SK-N-MC (cell line): ENCODE measurements around the gene GPR139.

Source experiments
- DNase-seq: peaks from one replicate; pipeline ENCODE4 v3.0.0-alpha.2; 2011; ENCODE audit warnings: low read depth, low spot score
- H3K27ac ChIP-seq: fragments of 200-600 bp; sonication (generic); 2 replicates; pipeline ENCODE4 v1.5.1; 2016; ENCODE audit warnings: mixed run types
- H3K36me3 ChIP-seq: fragments of 200-600 bp; sonication (generic); 2 replicates; pipeline ENCODE4 v1.6.1; 2017; ENCODE audit warnings: antibody characterized with exemption, low read length, mixed read lengths; ENCODE audit not compliant: insufficient read depth
- H3K4me3 ChIP-seq: fragments of 200-600 bp; sonication (generic); 2 replicates; pipeline ENCODE4 v1.5.1; 2016
- H3K9ac ChIP-seq: fragments of 200-600 bp; sonication (generic); 2 replicates; pipeline ENCODE4 v1.8.0; 2017; ENCODE audit warnings: mixed run types, mixed read lengths; ENCODE audit not compliant: insufficient read length
- H3K9me3 ChIP-seq: fragments of 200-600 bp; sonication (generic); 2 replicates; pipeline ENCODE4 v1.6.1; 2017; ENCODE audit warnings: low read depth, mild to moderate bottlenecking, antibody characterized with exemption, low read length, moderate library complexity, mixed read lengths
- EZH2 ChIP-seq: fragments of 200-600 bp; sonication (generic); IDR thresholded peaks from one replicate; pipeline ENCODE4 v1.6.1; 2017; ENCODE audit warnings: antibody characterized with exemption
- FOXP2 ChIP-seq: optimal IDR thresholded peaks from 2 replicates; pipeline ENCODE3; 2011; ENCODE audit warnings: mild to moderate bottlenecking, moderate library complexity; ENCODE audit not compliant: insufficient read depth; ENCODE audit errors: extremely low read length, control extremely low read depth
- POLR2AphosphoS5 ChIP-seq: IDR thresholded peaks from 2 replicates; pipeline ENCODE4 v1.6.1; 2012; ENCODE audit warnings: mild to moderate bottlenecking, low read depth, low read length, borderline replicate concordance

The GPR139 gene

DNA sequence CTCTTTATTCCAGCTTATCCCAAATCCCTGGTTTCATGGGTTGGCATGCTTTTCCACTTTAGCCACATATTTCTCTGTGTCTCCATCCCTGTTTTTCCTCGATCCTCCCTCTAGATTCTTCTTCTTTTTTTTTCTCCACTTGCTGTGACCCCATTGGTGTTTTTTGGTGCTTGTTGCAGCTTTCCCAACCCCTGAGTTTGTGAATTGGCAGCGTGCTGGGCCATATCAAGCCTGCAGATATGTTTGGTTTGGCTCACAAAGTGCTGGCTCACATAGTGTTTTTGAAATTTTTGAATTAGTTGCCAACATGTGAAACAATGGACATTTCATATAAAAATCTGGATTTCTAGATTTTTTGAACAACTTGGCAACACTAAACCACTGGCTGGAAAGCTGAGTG, 8.8 kb downstream of the GPR139 start:
- Histone ChIP-seq H3K9ac (no peak overlapping the region), H3K9me3 (no peaks in the 10 kb centered on the region), H3K27ac (no peak overlapping the region), H3K36me3 (no peaks in the 10 kb centered on the region), H3K4me3 (no peak overlapping the region)
- DNase-seq, result no peak
- TF ChIP-seq POLR2AphosphoS5 (no peak), EZH2 (no peak), FOXP2 (no peak)

DNA sequence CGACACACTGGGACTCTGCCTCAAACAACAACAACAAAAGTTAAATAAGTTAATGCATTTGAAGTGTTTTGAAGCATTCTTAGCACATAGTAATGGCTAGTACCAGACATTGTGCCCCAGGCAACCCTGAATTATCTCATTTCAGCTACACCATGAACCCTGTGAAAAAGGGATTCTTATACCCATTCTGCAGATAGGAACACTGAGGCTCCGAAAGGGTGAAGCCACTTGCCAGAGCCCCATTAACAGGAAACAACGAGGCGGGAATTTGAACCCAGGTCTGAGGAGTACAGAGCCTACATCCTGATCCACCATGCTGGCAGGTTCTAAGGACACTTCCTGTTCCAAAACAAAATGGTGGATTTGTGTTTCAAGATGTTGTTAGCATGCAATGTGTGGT, 9.2 kb downstream of the GPR139 start:
- Histone ChIP-seq H3K9me3 (no peaks in the 10 kb centered on the region), H3K4me3 (no peak overlapping the region), H3K9ac (no peak overlapping the region), H3K36me3 (no peaks in the 10 kb centered on the region), H3K27ac (no peak overlapping the region)
- TF ChIP-seq FOXP2 (no peak), POLR2AphosphoS5 (no peak), EZH2 (no peak)
- no peak for DNase-seq

DNA sequence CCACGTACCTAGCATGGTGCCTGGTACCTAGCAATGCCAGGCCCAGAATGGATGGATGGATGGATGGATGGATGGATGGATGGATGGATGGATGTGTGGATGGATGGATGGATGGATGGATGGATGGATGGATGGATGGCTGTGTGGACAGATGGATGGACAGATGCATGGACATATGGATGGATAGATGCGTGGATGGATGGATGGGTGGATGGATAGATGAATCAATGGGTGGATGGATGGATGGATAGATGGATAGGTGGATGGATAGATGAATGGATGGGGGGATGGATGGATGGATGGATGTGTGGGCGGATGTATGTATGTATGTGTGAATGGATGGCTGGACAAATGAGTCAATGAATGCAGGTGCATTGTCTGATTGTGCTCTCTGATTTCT, 12.6 kb downstream of the GPR139 start:
- no peak for TF ChIP-seq FOXP2
- no peak for TF ChIP-seq EZH2
- no peak for TF ChIP-seq POLR2AphosphoS5
- no peak overlapping the region for H3K4me3 ChIP-seq
- no peak for DNase-seq
- no peak overlapping the region for H3K27ac ChIP-seq
- H3K9ac ChIP-seq, result no peak overlapping the region
- no peaks in the 10 kb centered on the region for H3K9me3 ChIP-seq
- H3K36me3 ChIP-seq, result no peaks in the 10 kb centered on the region

DNA sequence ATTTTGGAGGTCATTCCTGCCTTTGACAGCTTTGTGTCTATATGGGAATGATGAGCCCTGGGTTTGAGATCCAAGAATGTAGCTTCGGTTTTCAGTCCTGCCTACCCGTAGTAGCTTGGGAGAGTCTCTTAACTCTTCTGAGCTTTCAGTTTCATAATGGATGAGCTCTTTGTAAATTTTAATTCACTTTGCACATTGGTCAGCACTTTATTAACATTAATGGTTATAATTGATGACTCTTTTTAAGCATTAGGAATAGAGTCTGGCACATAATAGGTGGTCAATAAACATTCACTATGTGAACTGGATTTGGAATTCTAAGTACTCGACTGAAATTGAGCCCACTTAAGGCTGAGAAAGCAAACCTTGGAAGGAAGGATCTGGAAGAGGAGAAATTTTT, 17.3 kb downstream of the GPR139 start:
- TF ChIP-seq EZH2 (no peak), FOXP2 (no peak), POLR2AphosphoS5 (no peak)
- Histone ChIP-seq H3K4me3 (no peak overlapping the region), H3K9ac (no peak overlapping the region), H3K9me3 (no peaks in the 10 kb centered on the region), H3K27ac (no peak overlapping the region), H3K36me3 (no peaks in the 10 kb centered on the region)
- no peak for DNase-seq

DNA sequence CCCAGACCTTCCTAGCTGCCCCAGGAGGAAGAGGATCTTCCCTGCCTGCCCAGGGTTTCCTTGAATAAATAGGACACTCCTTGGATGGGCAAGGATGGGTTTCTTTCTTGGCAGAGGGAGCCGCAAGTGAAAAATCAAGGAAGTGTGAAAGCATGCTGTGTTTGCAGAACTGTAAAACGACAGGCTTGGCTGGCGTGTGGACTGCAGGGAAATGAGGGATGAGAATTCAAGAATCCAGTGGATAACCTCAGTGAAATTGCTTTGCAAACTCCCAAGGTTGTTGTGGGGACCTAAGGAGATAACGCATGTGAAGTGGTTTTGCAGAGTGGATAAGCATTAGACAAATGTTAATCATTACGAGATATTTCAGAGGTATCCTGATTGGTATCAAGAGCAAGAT, 20.4 kb downstream of the GPR139 start:
- no peak for DNase-seq
- no peak for TF ChIP-seq FOXP2
- Histone ChIP-seq H3K9ac (no peak overlapping the region), H3K36me3 (no peaks in the 10 kb centered on the region), H3K27ac (no peak overlapping the region), H3K9me3 (no peaks in the 10 kb centered on the region), H3K4me3 (no peak overlapping the region)

DNA sequence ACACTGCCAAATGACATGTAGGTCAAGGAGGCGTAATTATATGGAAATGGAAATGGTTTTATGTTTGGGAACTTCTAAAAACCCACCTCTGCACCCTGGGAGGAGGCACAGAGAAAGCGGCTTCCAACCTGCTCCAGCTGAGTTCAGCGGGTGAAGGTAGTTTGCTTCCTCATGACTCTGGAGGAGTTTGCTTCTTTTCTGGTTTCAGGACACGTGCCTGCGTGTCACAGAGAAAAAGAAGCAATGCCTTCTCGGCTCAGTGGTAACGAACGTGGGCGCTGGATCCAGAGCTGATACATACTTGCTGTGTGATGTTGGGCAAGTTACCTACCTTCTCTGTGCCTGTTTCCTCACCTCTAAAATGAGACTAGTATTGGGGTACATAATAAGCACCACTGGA, 22.1 kb downstream of the GPR139 start:
- H3K9me3 ChIP-seq, result no peaks in the 10 kb centered on the region
- no peak overlapping the region for H3K4me3 ChIP-seq
- H3K9ac ChIP-seq, result no peak overlapping the region
- H3K27ac ChIP-seq, result no peak overlapping the region
- TF ChIP-seq FOXP2 (no peak), EZH2 (no peak), POLR2AphosphoS5 (no peak)
- H3K36me3 ChIP-seq, result no peaks in the 10 kb centered on the region
- no peak for DNase-seq

DNA sequence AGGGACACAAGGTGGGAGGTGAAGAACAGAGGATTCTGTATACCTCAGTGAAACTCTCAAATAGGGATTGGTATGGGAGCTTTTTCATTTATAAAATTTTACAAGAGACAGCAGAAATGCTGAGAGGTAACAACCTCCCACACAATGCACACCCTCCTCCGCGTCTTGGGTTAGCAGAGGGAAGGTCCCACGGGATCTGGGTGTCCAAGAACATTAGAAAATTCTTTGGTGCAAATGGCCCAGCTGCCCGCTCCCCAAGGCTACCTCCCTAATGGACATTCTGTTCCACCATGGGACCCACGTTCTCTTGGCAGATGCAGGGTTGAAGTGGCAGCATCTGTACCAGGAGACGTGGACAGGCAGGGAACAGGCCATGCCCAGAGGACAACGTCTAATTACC, 22.5 kb downstream of the GPR139 start:
- no peak overlapping the region for H3K27ac ChIP-seq
- no peak overlapping the region for H3K9ac ChIP-seq
- no peak for DNase-seq
- no peak overlapping the region for H3K4me3 ChIP-seq
- TF ChIP-seq FOXP2 (no peak), POLR2AphosphoS5 (no peak), EZH2 (no peak)
- H3K9me3 ChIP-seq, result no peaks in the 10 kb centered on the region
- no peaks in the 10 kb centered on the region for H3K36me3 ChIP-seq

DNA sequence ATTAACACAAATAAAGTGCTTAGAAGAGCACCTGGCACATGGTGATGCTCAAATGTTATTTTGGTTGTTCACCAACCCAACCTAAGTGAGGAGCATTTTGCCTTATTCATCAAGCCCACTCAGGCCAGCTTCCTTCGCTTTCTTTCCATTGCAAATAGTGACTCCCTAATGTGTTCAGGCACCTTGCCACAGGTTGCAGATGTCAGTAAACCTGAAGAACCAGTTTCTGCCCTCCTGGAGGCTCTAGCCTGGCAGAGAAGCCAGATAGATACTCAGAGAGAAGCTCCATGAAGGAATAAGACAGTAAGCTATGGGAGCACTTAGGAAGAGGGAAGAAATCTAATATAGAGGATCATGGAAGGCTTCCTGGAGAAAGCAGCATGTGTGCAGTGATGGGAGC, 23.9 kb downstream of the GPR139 start:
- no peak for DNase-seq
- Histone ChIP-seq H3K4me3 (no peak overlapping the region), H3K9ac (no peak overlapping the region), H3K27ac (no peak overlapping the region), H3K36me3 (no peaks in the 10 kb centered on the region), H3K9me3 (no peaks in the 10 kb centered on the region)
- TF ChIP-seq FOXP2, result no peak
- no peak for TF ChIP-seq EZH2
- no peak for TF ChIP-seq POLR2AphosphoS5

DNA sequence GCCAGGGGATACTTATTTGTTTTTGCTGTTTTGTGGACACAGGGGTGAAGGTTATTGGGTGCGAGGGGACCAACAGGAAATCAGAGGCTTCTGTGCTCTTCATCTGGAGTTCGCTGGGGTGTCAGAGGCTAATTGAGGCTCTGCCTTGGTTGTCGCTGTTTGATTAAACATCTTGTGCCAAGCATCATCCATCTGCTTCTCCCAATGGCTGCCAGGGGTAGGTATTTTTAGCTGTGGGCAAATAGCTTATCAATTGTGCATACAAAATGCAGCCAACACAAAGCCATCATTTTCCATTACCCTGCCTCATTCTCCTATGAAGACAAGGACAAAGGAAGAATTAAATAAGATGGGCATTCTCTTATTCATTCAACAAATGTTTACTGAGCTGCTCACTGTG, 27.8 kb downstream of the GPR139 start:
- Histone ChIP-seq H3K4me3 (no peak overlapping the region), H3K36me3 (no peaks in the 10 kb centered on the region), H3K9me3 (no peaks in the 10 kb centered on the region), H3K9ac (no peak overlapping the region), H3K27ac (no peak overlapping the region)
- no peak for TF ChIP-seq POLR2AphosphoS5
- no peak for DNase-seq

DNA sequence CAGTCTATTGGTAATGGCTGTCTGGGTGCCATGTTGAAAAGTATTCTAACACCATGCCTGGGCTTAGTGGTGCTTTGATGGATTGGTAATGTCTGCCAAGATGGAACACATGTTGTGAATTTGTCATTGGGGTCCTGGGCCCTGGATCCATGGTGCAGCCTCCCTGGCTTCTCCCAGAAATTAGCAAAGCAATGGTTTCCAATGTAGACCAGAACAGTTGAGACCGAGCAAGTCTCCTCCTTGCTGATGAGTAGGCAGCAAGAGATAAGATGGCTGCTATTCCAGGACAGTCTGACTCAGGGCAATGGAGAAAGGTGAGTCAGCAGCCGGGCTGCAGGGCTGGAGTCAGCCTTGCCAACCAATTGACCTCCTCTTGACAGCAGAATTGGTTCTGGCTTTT, 30.8 kb downstream of the GPR139 start:
- no peak overlapping the region for H3K4me3 ChIP-seq
- TF ChIP-seq FOXP2 (no peak), POLR2AphosphoS5 (no peak), EZH2 (no peak)
- no peak overlapping the region for H3K27ac ChIP-seq
- DNase-seq, result no peak
- no peaks in the 10 kb centered on the region for H3K9me3 ChIP-seq
- no peak overlapping the region for H3K9ac ChIP-seq
- H3K36me3 ChIP-seq, result no peaks in the 10 kb centered on the region
